Measurements from ENCODE around the gene ATAD3A.
"Not testable (repeated sequence)": the region's sequence is repeated elsewhere in the genome, so short reads cannot be mapped to it uniquely, and the experiment has no call there.

ATAD3A gene

GRCh38 chr1:1477206-1477605 lies 34.8 kb upstream of the ATAD3A start:
- peaks cover 0 to 44% (median 26%) of the 10 kb centered on the region in 5 donors for H3K36me3 ChIP-seq (ENCODE audit: control insufficient read depth in 5 of 5, insufficient read depth in 5 of 5, low read length in 5 of 5)
- no peaks in the 10 kb centered on the region for H3K9me3 ChIP-seq (ENCODE audit: control insufficient read depth in 5 of 5, low read length in 5 of 5)
- no peaks in the 10 kb centered on the region for H3K27me3 ChIP-seq (ENCODE audit: control insufficient read depth in 5 of 5, insufficient read depth in 4 of 5, low read length in 5 of 5)
- H3K27ac ChIP-seq (ENCODE audit: low read depth, low read length): no peak overlapping the region
- H3K9ac ChIP-seq (ENCODE audit: low read length in 5 of 5): no peak overlapping the region
- no peak overlapping the region for H3K4me3 ChIP-seq (ENCODE audit: low read depth in 1 of 5, low read length in 5 of 5)
- peaks cover 2 to 16% (median 11%) of the 10 kb centered on the region in 5 donors for H3K4me1 ChIP-seq (ENCODE audit: control insufficient read depth in 5 of 5, insufficient read depth in 5 of 5, low read length in 5 of 5)

- H3K27ac ChIP-seq (ENCODE audit: low read depth, low read length): no peak overlapping the region
- no peaks in the 10 kb centered on the region for H3K4me1 ChIP-seq (ENCODE audit: control insufficient read depth in 5 of 5, insufficient read depth in 5 of 5, low read length in 5 of 5)
- no peak overlapping the region for H3K9ac ChIP-seq (ENCODE audit: low read length in 5 of 5)
- no peaks in the 10 kb centered on the region for H3K9me3 ChIP-seq (ENCODE audit: control insufficient read depth in 5 of 5, low read length in 5 of 5)
- H3K4me3 ChIP-seq (ENCODE audit: low read depth in 1 of 5, low read length in 5 of 5): no peak overlapping the region
- H3K36me3 ChIP-seq (ENCODE audit: control insufficient read depth in 5 of 5, insufficient read depth in 5 of 5, low read length in 5 of 5): peaks cover 0 to 67% (median 44%) of the 10 kb centered on the region in 5 donors
- no peaks in the 10 kb centered on the region for H3K27me3 ChIP-seq (ENCODE audit: control insufficient read depth in 5 of 5, insufficient read depth in 4 of 5, low read length in 5 of 5)
Observed at GRCh38 chr1:1479547-1480487, 32.1 kb upstream of the ATAD3A start.

GRCh38 chr1:1480488-1480867 lies 31.5 kb upstream of the ATAD3A start:
- H3K9ac ChIP-seq (ENCODE audit: low read length in 5 of 5); H3K4me1 ChIP-seq (ENCODE audit: control insufficient read depth in 5 of 5, insufficient read depth in 5 of 5, low read length in 5 of 5); H3K9me3 ChIP-seq (ENCODE audit: control insufficient read depth in 5 of 5, low read length in 5 of 5); H3K27ac ChIP-seq (ENCODE audit: low read depth, low read length); H3K4me3 ChIP-seq (ENCODE audit: low read depth in 1 of 5, low read length in 5 of 5); H3K27me3 ChIP-seq (ENCODE audit: control insufficient read depth in 5 of 5, insufficient read depth in 4 of 5, low read length in 5 of 5): not testable (repeated sequence)
- peaks cover 0 to 73% (median 44%) of the 10 kb centered on the region in 5 donors for H3K36me3 ChIP-seq (ENCODE audit: control insufficient read depth in 5 of 5, insufficient read depth in 5 of 5, low read length in 5 of 5)

- not testable (repeated sequence) for H3K27ac ChIP-seq (ENCODE audit: low read depth, low read length); H3K9ac ChIP-seq (ENCODE audit: low read length in 5 of 5); H3K4me3 ChIP-seq (ENCODE audit: low read depth in 1 of 5, low read length in 5 of 5); H3K9me3 ChIP-seq (ENCODE audit: control insufficient read depth in 5 of 5, low read length in 5 of 5); H3K4me1 ChIP-seq (ENCODE audit: control insufficient read depth in 5 of 5, insufficient read depth in 5 of 5, low read length in 5 of 5); H3K27me3 ChIP-seq (ENCODE audit: control insufficient read depth in 5 of 5, insufficient read depth in 4 of 5, low read length in 5 of 5)
- peaks cover 0 to 81% (median 49%) of the 10 kb centered on the region in 5 donors for H3K36me3 ChIP-seq (ENCODE audit: control insufficient read depth in 5 of 5, insufficient read depth in 5 of 5, low read length in 5 of 5)
Observed at GRCh38 chr1:1481811-1482210, 30.2 kb upstream of the ATAD3A start.

GRCh38 chr1:1482856-1483255 lies 29.1 kb upstream of the ATAD3A start:
- peaks cover 0 to 83% (median 52%) of the 10 kb centered on the region in 5 donors for H3K36me3 ChIP-seq (ENCODE audit: control insufficient read depth in 5 of 5, insufficient read depth in 5 of 5, low read length in 5 of 5)
- H3K4me3 ChIP-seq (ENCODE audit: low read depth in 1 of 5, low read length in 5 of 5): no peak overlapping the region
- no peaks in the 10 kb centered on the region for H3K27me3 ChIP-seq (ENCODE audit: control insufficient read depth in 5 of 5, insufficient read depth in 4 of 5, low read length in 5 of 5)
- H3K9ac ChIP-seq (ENCODE audit: low read length in 5 of 5): no peak overlapping the region
- H3K4me1 ChIP-seq (ENCODE audit: control insufficient read depth in 5 of 5, insufficient read depth in 5 of 5, low read length in 5 of 5): no peaks in the 10 kb centered on the region
- H3K9me3 ChIP-seq (ENCODE audit: control insufficient read depth in 5 of 5, low read length in 5 of 5): no peaks in the 10 kb centered on the region
- no peak overlapping the region for H3K27ac ChIP-seq (ENCODE audit: low read depth, low read length)

GRCh38 chr1:1483714-1484113 lies 28.2 kb upstream of the ATAD3A start:
- Histone ChIP-seq H3K27ac (ENCODE audit: low read depth, low read length) (no peak overlapping the region), H3K36me3 (ENCODE audit: control insufficient read depth in 5 of 5, insufficient read depth in 5 of 5, low read length in 5 of 5) (peaks cover 0 to 85% (median 56%) of the 10 kb centered on the region in 5 donors), H3K4me3 (ENCODE audit: low read depth in 1 of 5, low read length in 5 of 5) (no peak overlapping the region), H3K9ac (ENCODE audit: low read length in 5 of 5) (no peak overlapping the region), H3K9me3 (ENCODE audit: control insufficient read depth in 5 of 5, low read length in 5 of 5) (no peaks in the 10 kb centered on the region), H3K27me3 (ENCODE audit: control insufficient read depth in 5 of 5, insufficient read depth in 4 of 5, low read length in 5 of 5) (no peaks in the 10 kb centered on the region), H3K4me1 (ENCODE audit: control insufficient read depth in 5 of 5, insufficient read depth in 5 of 5, low read length in 5 of 5) (no peaks in the 10 kb centered on the region)

- H3K27ac ChIP-seq (ENCODE audit: low read depth, low read length); H3K4me3 ChIP-seq (ENCODE audit: low read depth in 1 of 5, low read length in 5 of 5); H3K9me3 ChIP-seq (ENCODE audit: control insufficient read depth in 5 of 5, low read length in 5 of 5); H3K9ac ChIP-seq (ENCODE audit: low read length in 5 of 5); H3K4me1 ChIP-seq (ENCODE audit: control insufficient read depth in 5 of 5, insufficient read depth in 5 of 5, low read length in 5 of 5); H3K27me3 ChIP-seq (ENCODE audit: control insufficient read depth in 5 of 5, insufficient read depth in 4 of 5, low read length in 5 of 5): not testable (repeated sequence)
- peaks cover 0 to 87% (median 57%) of the 10 kb centered on the region in 5 donors for H3K36me3 ChIP-seq (ENCODE audit: control insufficient read depth in 5 of 5, insufficient read depth in 5 of 5, low read length in 5 of 5)
Observed at GRCh38 chr1:1484976-1485750, 26.8 kb upstream of the ATAD3A start.

- H3K27ac ChIP-seq (ENCODE audit: low read depth, low read length); H3K4me3 ChIP-seq (ENCODE audit: low read depth in 1 of 5, low read length in 5 of 5); H3K9me3 ChIP-seq (ENCODE audit: control insufficient read depth in 5 of 5, low read length in 5 of 5); H3K27me3 ChIP-seq (ENCODE audit: control insufficient read depth in 5 of 5, insufficient read depth in 4 of 5, low read length in 5 of 5); H3K4me1 ChIP-seq (ENCODE audit: control insufficient read depth in 5 of 5, insufficient read depth in 5 of 5, low read length in 5 of 5); H3K9ac ChIP-seq (ENCODE audit: low read length in 5 of 5): not testable (repeated sequence)
- H3K36me3 ChIP-seq (ENCODE audit: control insufficient read depth in 5 of 5, insufficient read depth in 5 of 5, low read length in 5 of 5): peaks cover 0 to 87% (median 59%) of the 10 kb centered on the region in 5 donors
Observed at GRCh38 chr1:1485755-1486317, 26.1 kb upstream of the ATAD3A start.

GRCh38 chr1:1487701-1488100 lies 24.3 kb upstream of the ATAD3A start:
- Histone ChIP-seq H3K4me1 (ENCODE audit: control insufficient read depth in 5 of 5, insufficient read depth in 5 of 5, low read length in 5 of 5) (no peaks in the 10 kb centered on the region), H3K27me3 (ENCODE audit: control insufficient read depth in 5 of 5, insufficient read depth in 4 of 5, low read length in 5 of 5) (no peaks in the 10 kb centered on the region), H3K36me3 (ENCODE audit: control insufficient read depth in 5 of 5, insufficient read depth in 5 of 5, low read length in 5 of 5) (peaks cover 0 to 85% (median 64%) of the 10 kb centered on the region in 5 donors), H3K9me3 (ENCODE audit: control insufficient read depth in 5 of 5, low read length in 5 of 5) (peaks cover 0 to 8% (median 0%) of the 10 kb centered on the region in 5 donors), H3K9ac (ENCODE audit: low read length in 5 of 5) (no peak overlapping the region), H3K27ac (ENCODE audit: low read depth, low read length) (no peak overlapping the region), H3K4me3 (ENCODE audit: low read depth in 1 of 5, low read length in 5 of 5) (no peak overlapping the region)

- H3K9me3 ChIP-seq (ENCODE audit: control insufficient read depth in 5 of 5, low read length in 5 of 5): peaks cover 0 to 16% (median 8%) of the 10 kb centered on the region in 5 donors
- H3K4me1 ChIP-seq (ENCODE audit: control insufficient read depth in 5 of 5, insufficient read depth in 5 of 5, low read length in 5 of 5): no peaks in the 10 kb centered on the region
- no peaks in the 10 kb centered on the region for H3K27me3 ChIP-seq (ENCODE audit: control insufficient read depth in 5 of 5, insufficient read depth in 4 of 5, low read length in 5 of 5)
- H3K9ac ChIP-seq (ENCODE audit: low read length in 5 of 5): no peak overlapping the region
- no peak overlapping the region for H3K4me3 ChIP-seq (ENCODE audit: low read depth in 1 of 5, low read length in 5 of 5)
- H3K36me3 ChIP-seq (ENCODE audit: control insufficient read depth in 5 of 5, insufficient read depth in 5 of 5, low read length in 5 of 5): peaks cover 4 to 79% (median 58%) of the 10 kb centered on the region in 5 donors
- H3K27ac ChIP-seq (ENCODE audit: low read depth, low read length): no peak overlapping the region
Observed at GRCh38 chr1:1489231-1489630, 22.7 kb upstream of the ATAD3A start.

Data from subcutaneous abdominal adipose tissue (tissue), 5 donors.